Muscle layer of duodenum (tissue), 2 donors: Measurements from ENCODE around the gene NLRC5.
"Not testable (repeated sequence)": the region's sequence is repeated elsewhere in the genome, so short reads cannot be mapped to it uniquely, and the experiment has no call there.

Experiments used
- H3K27ac ChIP-seq: one replicate; pipeline ENCODE4 v1.7.0; 2013; ENCODE audit warnings: mild to moderate bottlenecking, low read length
- H3K27me3 ChIP-seq: one replicate; pipeline ENCODE4 v1.7.0; 2013; ENCODE audit warnings: low read depth, mild to moderate bottlenecking, control low read depth, low read length
- H3K36me3 ChIP-seq, 2 donors: one replicate each; pipeline ENCODE4 v1.7.0; 2013; ENCODE audit warnings: low read length in 2 of 2, control low read depth in 1 of 2, mild to moderate bottlenecking in 1 of 2; ENCODE audit not compliant: insufficient read depth in 2 of 2, control insufficient read depth in 1 of 2
- H3K4me1 ChIP-seq, 2 donors: one replicate each; pipeline ENCODE4 v1.7.0; 2013; ENCODE audit warnings: low read length in 2 of 2, mild to moderate bottlenecking in 2 of 2, control low read depth in 1 of 2, moderate library complexity in 1 of 2; ENCODE audit not compliant: insufficient read depth in 2 of 2, control insufficient read depth in 1 of 2
- H3K4me3 ChIP-seq, 2 donors: one replicate each; pipeline ENCODE4 v1.7.0; 2013; ENCODE audit warnings: low read length in 2 of 2, low read depth in 1 of 2, mild to moderate bottlenecking in 1 of 2
- H3K9me3 ChIP-seq, 2 donors: one replicate each; pipeline ENCODE4 v1.7.0; 2013; ENCODE audit warnings: low read length in 2 of 2, control low read depth in 1 of 2, mild to moderate bottlenecking in 1 of 2; ENCODE audit not compliant: control insufficient read depth in 1 of 2
- donor health status: healthy.

The NLRC5 gene

GRCh38 chr16:56965149-56966092, 23.9 kb upstream of the NLRC5 start:
- Histone ChIP-seq H3K27ac (no peak overlapping the region), H3K4me1 (peaks cover 0 to 23% of the 10 kb centered on the region in 2 donors), H3K27me3 (no peaks in the 10 kb centered on the region), H3K9me3 (no peaks in the 10 kb centered on the region), H3K4me3 (no peak overlapping the region), H3K36me3 (no peaks in the 10 kb centered on the region)

GRCh38 chr16:56966093-56966475, 23.3 kb upstream of the NLRC5 start:
- H3K4me3 ChIP-seq: no peak overlapping the region
- H3K9me3 ChIP-seq: no peaks in the 10 kb centered on the region
- peaks cover 0 to 17% of the 10 kb centered on the region in 2 donors for H3K4me1 ChIP-seq
- no peaks in the 10 kb centered on the region for H3K36me3 ChIP-seq
- no peaks in the 10 kb centered on the region for H3K27me3 ChIP-seq
- H3K27ac ChIP-seq: no peak overlapping the region

- peaks cover 0 to 13% of the 10 kb centered on the region in 2 donors for H3K4me1 ChIP-seq
- no peaks in the 10 kb centered on the region for H3K27me3 ChIP-seq
- H3K9me3 ChIP-seq: no peaks in the 10 kb centered on the region
- no peak overlapping the region for H3K27ac ChIP-seq
- no peaks in the 10 kb centered on the region for H3K36me3 ChIP-seq
- no peak overlapping the region for H3K4me3 ChIP-seq
These were observed 21.6 kb upstream of the NLRC5 start for GRCh38 chr16:56967733-56968132.

GRCh38 chr16:56969769-56970168, 19.6 kb upstream of the NLRC5 start:
- Histone ChIP-seq H3K27me3 (no peaks in the 10 kb centered on the region), H3K9me3 (no peaks in the 10 kb centered on the region)

GRCh38 chr16:56970934-56971767, 18.2 kb upstream of the NLRC5 start:
- H3K9me3 ChIP-seq: no peaks in the 10 kb centered on the region
- no peaks in the 10 kb centered on the region for H3K36me3 ChIP-seq
- no peaks in the 10 kb centered on the region for H3K27me3 ChIP-seq
- H3K4me3 ChIP-seq: no peak overlapping the region
- H3K27ac ChIP-seq: no peak overlapping the region
- H3K4me1 ChIP-seq: peaks cover 0 to 1% of the 10 kb centered on the region in 2 donors

More at GRCh38 chr16:56969769-56970168, 19.6 kb upstream of the NLRC5 start:
- no peaks in the 10 kb centered on the region for H3K36me3 ChIP-seq
- H3K27ac ChIP-seq: no peak overlapping the region
- H3K4me1 ChIP-seq: peaks cover 0 to 8% of the 10 kb centered on the region in 2 donors
- H3K4me3 ChIP-seq: no peak overlapping the region

GRCh38 chr16:56971768-56972043, 17.7 kb upstream of the NLRC5 start:
- Histone ChIP-seq H3K36me3 (no peaks in the 10 kb centered on the region), H3K4me3 (no peak overlapping the region), H3K9me3 (no peaks in the 10 kb centered on the region), H3K27ac (no peak overlapping the region), H3K4me1 (no peaks in the 10 kb centered on the region), H3K27me3 (no peaks in the 10 kb centered on the region)

- no peaks in the 10 kb centered on the region for H3K36me3 ChIP-seq
- no peak overlapping the region for H3K4me3 ChIP-seq
- H3K9me3 ChIP-seq: no peaks in the 10 kb centered on the region
- no peak overlapping the region for H3K27ac ChIP-seq
- no peaks in the 10 kb centered on the region for H3K27me3 ChIP-seq
- no peaks in the 10 kb centered on the region for H3K4me1 ChIP-seq
These were observed 16.7 kb upstream of the NLRC5 start for GRCh38 chr16:56972403-56973293.

GRCh38 chr16:56973294-56973689, 16.1 kb upstream of the NLRC5 start:
- Histone ChIP-seq H3K9me3 (no peaks in the 10 kb centered on the region), H3K27ac (no peak overlapping the region), H3K4me1 (no peaks in the 10 kb centered on the region), H3K27me3 (no peaks in the 10 kb centered on the region), H3K36me3 (no peaks in the 10 kb centered on the region), H3K4me3 (no peak overlapping the region)

- not testable (repeated sequence) for H3K27me3 ChIP-seq, H3K36me3 ChIP-seq, H3K4me3 ChIP-seq, H3K4me1 ChIP-seq, H3K9me3 ChIP-seq, H3K27ac ChIP-seq
These were observed 15.5 kb upstream of the NLRC5 start for GRCh38 chr16:56973899-56974298.

- H3K4me3 ChIP-seq: no peak overlapping the region
- no peak overlapping the region for H3K27ac ChIP-seq
- H3K9me3 ChIP-seq: no peaks in the 10 kb centered on the region
- no peaks in the 10 kb centered on the region for H3K27me3 ChIP-seq
- no peaks in the 10 kb centered on the region for H3K36me3 ChIP-seq
- H3K4me1 ChIP-seq: no peaks in the 10 kb centered on the region
These were observed 14.6 kb upstream of the NLRC5 start for GRCh38 chr16:56974549-56975300.
